ENCODE results near the gene C16orf95. TPM values are rescaled to one million over a fixed set of nuclear protein-coding genes. Genes with fewer than 3 reads are reported as not detected.

C16orf95 gene
- total and polyA plus RNA-seq, 8 donors, result 1.1 to 4.7 (median 2.9) TPM

DNA sequence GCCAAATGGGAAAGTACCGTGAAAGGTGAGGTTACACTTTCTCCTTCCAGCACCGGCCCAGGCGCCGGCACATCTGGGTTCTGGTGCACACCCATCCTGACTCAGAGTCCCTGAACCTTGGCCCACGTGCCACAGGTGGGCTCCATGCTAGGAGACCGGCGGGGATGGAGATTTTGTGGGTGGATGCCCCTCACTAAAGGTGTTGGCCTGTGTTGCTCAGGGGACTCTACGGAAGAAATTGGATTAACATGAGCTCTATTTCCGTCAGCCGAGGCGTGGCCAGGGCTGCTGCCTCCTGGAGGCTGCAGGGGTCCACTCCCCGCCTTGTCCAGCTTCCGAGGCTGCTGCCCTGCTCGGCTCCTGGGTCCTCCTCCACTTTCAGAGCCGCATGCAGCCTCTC, 35.6 kb upstream of the C16orf95 start:
- FAIRE-seq, result no peak
- Histone ChIP-seq H3K27ac (no peak overlapping the region), H3K27me3 (no peaks in the 10 kb centered on the region), H3K36me3 (no peaks in the 10 kb centered on the region), H3K4me1 (no peaks in the 10 kb centered on the region), H3K4me3 (no peak overlapping the region), H3K9me3 (no peaks in the 10 kb centered on the region)
- WGBS, 2 donors, result 95 to 97% methylated on average over 15 of the region's 15 CpGs
- ATAC-seq, result no peak
- TF ChIP-seq, protein P1, sequence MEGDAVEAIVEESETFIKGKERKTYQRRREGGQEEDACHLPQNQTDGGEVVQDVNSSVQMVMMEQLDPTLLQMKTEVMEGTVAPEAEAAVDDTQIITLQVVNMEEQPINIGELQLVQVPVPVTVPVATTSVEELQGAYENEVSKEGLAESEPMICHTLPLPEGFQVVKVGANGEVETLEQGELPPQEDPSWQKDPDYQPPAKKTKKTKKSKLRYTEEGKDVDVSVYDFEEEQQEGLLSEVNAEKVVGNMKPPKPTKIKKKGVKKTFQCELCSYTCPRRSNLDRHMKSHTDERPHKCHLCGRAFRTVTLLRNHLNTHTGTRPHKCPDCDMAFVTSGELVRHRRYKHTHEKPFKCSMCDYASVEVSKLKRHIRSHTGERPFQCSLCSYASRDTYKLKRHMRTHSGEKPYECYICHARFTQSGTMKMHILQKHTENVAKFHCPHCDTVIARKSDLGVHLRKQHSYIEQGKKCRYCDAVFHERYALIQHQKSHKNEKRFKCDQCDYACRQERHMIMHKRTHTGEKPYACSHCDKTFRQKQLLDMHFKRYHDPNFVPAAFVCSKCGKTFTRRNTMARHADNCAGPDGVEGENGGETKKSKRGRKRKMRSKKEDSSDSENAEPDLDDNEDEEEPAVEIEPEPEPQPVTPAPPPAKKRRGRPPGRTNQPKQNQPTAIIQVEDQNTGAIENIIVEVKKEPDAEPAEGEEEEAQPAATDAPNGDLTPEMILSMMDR (IDR thresholded peaks at IDR 0.05), result no peak
- no peak for DNase-seq
- intact Hi-C loops (cut with DNase I), result no loop called here

GRCh38 chr16:87351320-87351698, 34.1 kb upstream of the C16orf95 start:
- intact Hi-C loops (cut with DNase I), result no loop called here
- FAIRE-seq (no peak), ATAC-seq (no peak), DNase-seq (no peak)
- Histone ChIP-seq H3K4me3 (no peak overlapping the region), H3K36me3 (peaks cover 0 to 5% (median 0%) of the 10 kb centered on the region in 3 donors), H3K27ac (no peak overlapping the region), H3K9me3 (no peaks in the 10 kb centered on the region), H3K27me3 (no peaks in the 10 kb centered on the region), H3K4me1 (no peaks in the 10 kb centered on the region)
- 77% methylated on average over 9 of the region's 9 CpGs for WGBS, 2 donors
- TF ChIP-seq, protein P1 (IDR thresholded peaks at IDR 0.05), result no peak

- intact Hi-C loops (cut with DNase I), result no loop called here
- 84 to 86% methylated on average over 23 of the region's 23 CpGs for WGBS, 2 donors
- H3K4me3 ChIP-seq, result no peak overlapping the region
- H3K27ac ChIP-seq, result no peak overlapping the region
- FAIRE-seq (no peak), ATAC-seq (peak in 3 of 4 donors; percentile 16 to 45 (median 40)), DNase-seq (no peak)
- TF ChIP-seq, protein P1 (IDR thresholded peaks at IDR 0.05), result no peak
- H3K4me1 ChIP-seq, result no peaks in the 10 kb centered on the region
- H3K27me3 ChIP-seq, result no peaks in the 10 kb centered on the region
- H3K9me3 ChIP-seq, result no peaks in the 10 kb centered on the region
- peaks cover 0 to 10% (median 2%) of the 10 kb centered on the region in 3 donors for H3K36me3 ChIP-seq
Observed at GRCh38 chr16:87350681-87351319, 33.6 kb upstream of the C16orf95 start.

- ATAC-seq, result no peak
- Histone ChIP-seq H3K36me3 (peaks cover 0 to 14% (median 2%) of the 10 kb centered on the region in 3 donors), H3K9me3 (no peaks in the 10 kb centered on the region), H3K27ac (no peak overlapping the region), H3K4me3 (no peak overlapping the region), H3K4me1 (no peaks in the 10 kb centered on the region), H3K27me3 (no peaks in the 10 kb centered on the region)
- TF ChIP-seq, protein P1 (IDR thresholded peaks at IDR 0.05), result no peak
- intact Hi-C loops (cut with DNase I), result no loop called here
- DNase-seq, result no peak
- no peak for FAIRE-seq
- 82 to 88% methylated on average over 8 of the region's 8 CpGs for WGBS, 2 donors
Observed at GRCh38 chr16:87350031-87350430, 32.8 kb upstream of the C16orf95 start.

DNA sequence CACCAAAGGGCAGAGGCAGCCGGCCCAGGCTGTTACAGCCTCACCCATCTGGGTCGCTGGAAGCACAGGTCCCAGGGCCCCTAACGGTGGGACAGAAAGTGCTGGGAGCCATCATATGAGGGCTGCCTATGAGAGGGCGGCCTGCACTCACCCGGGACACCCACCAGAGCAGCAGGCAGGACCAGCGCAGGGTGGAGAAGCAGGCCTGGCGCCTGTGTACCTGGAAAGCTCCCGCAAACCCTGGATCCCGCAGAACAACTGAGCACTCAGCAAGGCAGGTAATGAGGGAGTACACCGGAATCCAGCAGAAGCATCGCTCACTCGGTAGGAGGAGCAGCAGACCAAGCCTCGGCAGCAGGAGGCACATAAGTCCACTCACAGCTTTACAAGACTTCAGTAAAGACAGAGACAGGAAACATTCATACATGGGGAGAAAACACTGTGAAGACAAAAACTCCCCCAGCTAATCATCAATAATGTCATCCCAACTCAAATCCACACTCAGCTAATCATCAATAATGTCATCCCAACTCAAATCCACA, 31.5 kb upstream of the C16orf95 start:
- FAIRE-seq, result no peak
- H3K27me3 ChIP-seq, result no peaks in the 10 kb centered on the region
- H3K27ac ChIP-seq, result no peak overlapping the region
- TF ChIP-seq, protein P1 (IDR thresholded peaks at IDR 0.05), result no peak
- intact Hi-C loops (cut with DNase I), result no loop called here
- no peak for DNase-seq
- H3K4me1 ChIP-seq, result no peaks in the 10 kb centered on the region
- no peaks in the 10 kb centered on the region for H3K9me3 ChIP-seq
- no peak overlapping the region for H3K4me3 ChIP-seq
- no peak for ATAC-seq
- peaks cover 0 to 14% (median 2%) of the 10 kb centered on the region in 3 donors for H3K36me3 ChIP-seq
- WGBS, 2 donors, result 91 to 92% methylated on average over 13 of the region's 13 CpGs

All from pancreas (tissue), 10 donors.